GM18508 (cell line): ENCODE results near the gene MIS18BP1.
"Not testable (repeated sequence)": the region's sequence is repeated elsewhere in the genome, so short reads cannot be mapped to it uniquely, and the experiment has no call there.

Experiments
- ATAC-seq: cut with Tn5 transposase; IDR thresholded peaks from one replicate; pipeline ENCODE4 v1.9.1; 2021; ENCODE audit warnings: moderate number of reproducible peaks; ENCODE audit not compliant: insufficient read depth, unreplicated experiment

Gene MIS18BP1

GRCh38 chr14:45253070-45253753 is at the start of gene MIS18BP1:
Gene MIS18BP1, minus strand, starts transcription at chr14:45253202. Its CDS starts 5,916 bp downstream, at chr14:45247286.
- ATAC-seq, result peak; percentile 62

GRCh38 chr14:45298423-45299117 is 45.6 kb upstream of the MIS18BP1 start:
- no peak for ATAC-seq

GRCh38 chr14:45294796-45295195 is 41.8 kb upstream of the MIS18BP1 start:
- ATAC-seq, result not testable (repeated sequence)

GRCh38 chr14:45290547-45290946 is 37.5 kb upstream of the MIS18BP1 start:
- ATAC-seq, result no peak

GRCh38 chr14:45287610-45288009 is 34.6 kb upstream of the MIS18BP1 start:
- ATAC-seq, result no peak

- ATAC-seq, result no peak
Observed at GRCh38 chr14:45284802-45285201, 31.8 kb upstream of the MIS18BP1 start.

- ATAC-seq, result not testable (repeated sequence)
Observed at GRCh38 chr14:45281731-45282400, 28.9 kb upstream of the MIS18BP1 start.

- no peak for ATAC-seq
Observed at GRCh38 chr14:45271858-45272537, 19.0 kb upstream of the MIS18BP1 start.

GRCh38 chr14:45270031-45270430 is 17.0 kb upstream of the MIS18BP1 start:
- ATAC-seq, result no peak

- no peak for ATAC-seq
Observed at GRCh38 chr14:45267071-45267470, 14.1 kb upstream of the MIS18BP1 start.

- no peak for ATAC-seq
Observed at GRCh38 chr14:45262637-45263036, 9.6 kb upstream of the MIS18BP1 start.

GRCh38 chr14:45261209-45261608 is 8.2 kb upstream of the MIS18BP1 start:
- ATAC-seq, result no peak

- no peak for ATAC-seq
Observed at GRCh38 chr14:45258805-45259204, 5.8 kb upstream of the MIS18BP1 start.

- ATAC-seq, result no peak
Observed at GRCh38 chr14:45258073-45258472, 5.1 kb upstream of the MIS18BP1 start.

- no peak for ATAC-seq
Observed at GRCh38 chr14:45254771-45255170, 1.8 kb upstream of the MIS18BP1 start.

GRCh38 chr14:45253754-45254310 is 830 bp upstream of the MIS18BP1 start:
- no peak for ATAC-seq

GRCh38 chr14:45252366-45253069 is 484 bp downstream of the MIS18BP1 start:
- no peak for ATAC-seq

- ATAC-seq, result peak; percentile 56
Observed at GRCh38 chr14:45251912-45252311, 1.1 kb downstream of the MIS18BP1 start.

GRCh38 chr14:45249856-45250575 is 3.0 kb downstream of the MIS18BP1 start:
- no peak for ATAC-seq
